GM18508 (cell line): ENCODE measurements around the gene LTB.
"Not testable (repeated sequence)": the region's sequence is repeated elsewhere in the genome, so short reads cannot be mapped to it uniquely, and the experiment has no call there.

Source experiments
- ATAC-seq: cut with Tn5 transposase; IDR thresholded peaks from one replicate; pipeline ENCODE4 v1.9.1; 2021; ENCODE audit warnings: moderate number of reproducible peaks; ENCODE audit not compliant: insufficient read depth, unreplicated experiment

LTB gene

GRCh38 chr6:31556307-31556706 lies 25.9 kb downstream of the LTB start:
- ATAC-seq, result no peak

DNA sequence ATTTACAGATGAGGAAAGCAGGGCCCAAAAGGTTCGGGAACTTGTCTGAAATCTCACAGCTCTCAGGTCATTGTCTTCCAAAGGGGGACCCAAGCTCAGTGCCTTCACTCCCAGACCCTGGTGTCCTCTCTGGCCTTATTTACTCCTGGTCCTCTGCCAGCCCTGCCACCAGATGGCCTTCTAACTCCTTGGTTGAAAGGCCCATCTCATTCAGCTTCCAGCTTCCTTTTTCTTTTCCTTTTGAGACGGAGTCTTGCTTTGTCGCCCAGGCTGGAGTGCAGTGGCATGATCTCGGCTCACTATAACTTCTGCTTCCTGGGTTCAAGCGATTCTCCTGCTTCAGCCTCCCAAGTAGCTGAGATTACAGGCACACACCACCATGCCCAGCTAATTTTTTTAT lies 30.9 kb downstream of the LTB start:
- ATAC-seq, result not testable (repeated sequence)

- no peak for ATAC-seq
Observed at GRCh38 chr6:31548544-31548873, 33.7 kb downstream of the LTB start.

GRCh38 chr6:31547727-31548543 lies 34.3 kb downstream of the LTB start:
- no peak for ATAC-seq

DNA sequence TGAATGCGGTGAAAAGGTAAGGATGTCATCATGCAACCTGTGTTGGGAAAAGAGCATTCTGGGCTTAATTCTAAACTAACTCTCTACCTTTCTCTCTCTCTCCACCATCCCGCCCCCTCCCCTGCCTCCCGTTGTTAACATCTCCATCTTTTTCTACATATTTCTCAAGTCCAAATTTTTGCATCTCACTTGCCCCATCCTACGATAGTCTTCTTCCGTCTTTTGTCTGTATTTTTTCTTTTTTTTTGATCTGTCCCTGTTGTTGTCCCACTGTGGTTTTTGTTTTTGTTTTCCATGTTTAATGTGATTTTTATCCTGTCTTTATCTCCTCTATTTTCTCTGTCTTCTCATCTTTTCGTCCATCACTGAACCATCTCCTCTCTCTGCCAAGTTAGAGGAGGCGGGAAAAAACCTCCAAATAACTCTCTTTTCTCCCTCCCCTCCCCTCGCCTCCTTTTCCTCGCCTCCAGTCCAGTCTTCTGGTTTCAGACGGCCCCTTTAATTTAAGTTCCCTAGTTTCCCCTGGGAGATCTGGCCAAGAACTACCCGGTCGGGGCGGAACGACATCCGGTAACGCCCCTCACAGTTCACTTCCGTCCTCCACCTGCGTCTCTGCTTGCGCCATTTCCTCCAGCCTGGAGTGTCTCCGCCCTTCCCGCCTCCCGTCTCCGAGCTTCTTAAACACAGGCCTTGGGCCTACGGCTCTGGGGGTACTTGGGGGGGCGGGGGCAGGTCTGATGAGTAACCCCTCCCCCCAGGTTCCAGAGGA lies 35.1 kb downstream of the LTB start, which contains the start of gene NFKBIL1:
Gene NFKBIL1 (plus strand): TSS at position 651 of the 769 bp plus-strand sequence. CDS start 87 bp downstream, at position 738.
- no peak for ATAC-seq

DNA sequence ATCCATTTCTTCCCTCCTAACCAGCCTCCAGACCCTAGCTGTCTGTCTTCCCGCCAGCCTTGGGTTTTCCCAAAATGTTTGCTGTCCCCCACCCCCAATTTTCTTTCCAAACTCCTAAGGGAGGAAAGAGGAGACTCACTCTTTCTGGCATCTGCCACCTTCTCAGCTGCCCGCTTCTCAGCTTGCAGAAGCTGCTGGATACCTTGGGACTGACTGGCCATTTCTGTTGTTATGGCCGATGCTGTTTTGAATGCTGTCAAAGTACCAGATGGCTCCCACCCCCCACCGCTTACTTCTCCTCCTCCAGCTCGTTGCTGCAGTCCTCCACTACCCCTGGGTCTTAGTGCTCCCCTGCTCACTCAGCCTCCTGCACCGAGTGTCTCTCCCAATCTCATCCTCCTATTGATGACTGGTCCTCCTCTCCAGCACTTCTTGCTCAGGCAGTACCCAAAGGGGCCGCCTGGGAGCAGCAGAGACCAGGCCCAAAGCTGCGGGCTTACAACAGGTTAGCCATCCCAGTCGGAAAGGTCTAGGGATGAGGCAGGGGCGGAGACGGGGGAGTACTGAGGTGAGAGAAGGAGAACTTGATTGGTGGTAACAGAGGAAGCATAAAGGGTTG lies 35.8 kb downstream of the LTB start, which contains the start of gene ATP6V1G2:
Gene ATP6V1G2 (minus strand): TSS at position 270 of the 619 bp plus-strand sequence. CDS start 49 bp downstream, at position 221.
- peak; percentile 26 for ATAC-seq

- ATAC-seq, result no peak
Observed at GRCh38 chr6:31545291-31545690, 36.9 kb downstream of the LTB start.

DNA sequence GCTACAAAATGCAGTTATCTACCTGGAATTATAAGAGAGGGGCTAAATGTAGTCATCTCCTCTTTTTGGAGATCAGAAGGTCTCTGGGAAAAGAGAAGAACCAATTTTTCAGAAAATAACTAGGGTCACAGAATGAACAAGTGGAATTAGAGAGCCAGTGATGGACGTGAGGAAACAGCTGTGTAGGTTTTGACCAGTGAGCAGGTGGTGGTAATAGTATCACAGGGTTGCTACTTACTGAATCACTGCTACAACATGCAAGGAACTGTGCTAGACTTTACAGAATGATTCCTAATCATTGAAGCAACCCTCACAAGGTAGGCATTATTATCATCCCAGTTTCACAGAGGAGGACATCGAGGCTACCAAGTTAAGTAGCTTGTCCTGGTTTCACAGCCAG lies 37.5 kb downstream of the LTB start:
- no peak for ATAC-seq

- no peak for ATAC-seq
Observed at GRCh38 chr6:31543639-31544038, 38.6 kb downstream of the LTB start.

DNA sequence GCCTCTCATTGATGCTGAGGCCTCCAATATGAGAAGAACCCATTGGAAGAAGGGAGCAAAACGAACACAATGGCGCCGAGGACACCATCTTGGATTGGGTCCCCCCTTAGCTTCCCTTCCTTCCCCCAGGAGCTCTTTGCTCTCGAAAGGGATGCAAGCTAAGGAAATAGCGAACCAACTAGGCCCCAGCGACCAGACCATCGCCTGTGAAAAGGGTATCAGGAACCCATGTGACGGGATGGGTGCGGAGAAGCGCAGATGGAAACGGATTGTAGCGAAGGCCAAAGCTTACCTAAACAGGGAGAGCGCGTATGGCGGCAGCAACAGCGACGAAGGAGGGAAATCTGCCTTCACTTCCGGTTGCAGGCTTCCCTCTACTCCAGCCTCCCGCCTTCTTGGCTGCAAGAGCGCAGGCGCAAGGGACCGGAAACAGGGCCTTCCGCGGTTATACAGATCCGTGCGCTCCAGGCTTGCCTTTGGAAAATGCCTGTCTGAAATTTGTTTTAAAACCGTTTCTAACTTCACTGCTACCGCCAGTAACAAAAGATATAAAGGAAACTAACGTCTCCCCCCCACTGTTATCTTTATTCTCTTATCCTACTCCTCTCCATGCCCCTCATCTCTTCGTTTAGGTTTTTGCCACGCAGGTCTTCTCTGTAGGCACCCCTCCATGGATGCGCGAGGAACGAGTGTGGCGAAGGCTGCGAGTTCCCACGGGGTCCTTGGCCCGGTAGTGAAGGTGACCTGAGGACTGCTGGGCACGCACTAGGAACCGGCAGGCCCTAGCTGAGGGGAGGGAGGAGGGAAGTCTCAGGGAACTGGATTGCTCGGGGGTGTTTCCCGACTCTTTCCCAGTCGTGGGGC lies 40.3 kb downstream of the LTB start, which contains the start of gene DDX39B:
Gene DDX39B (minus strand): TSS at position 346 of the 864 bp plus-strand sequence. CDS start 1,471 bp downstream, outside the sequence.
- peak; percentile 41 for ATAC-seq

DNA sequence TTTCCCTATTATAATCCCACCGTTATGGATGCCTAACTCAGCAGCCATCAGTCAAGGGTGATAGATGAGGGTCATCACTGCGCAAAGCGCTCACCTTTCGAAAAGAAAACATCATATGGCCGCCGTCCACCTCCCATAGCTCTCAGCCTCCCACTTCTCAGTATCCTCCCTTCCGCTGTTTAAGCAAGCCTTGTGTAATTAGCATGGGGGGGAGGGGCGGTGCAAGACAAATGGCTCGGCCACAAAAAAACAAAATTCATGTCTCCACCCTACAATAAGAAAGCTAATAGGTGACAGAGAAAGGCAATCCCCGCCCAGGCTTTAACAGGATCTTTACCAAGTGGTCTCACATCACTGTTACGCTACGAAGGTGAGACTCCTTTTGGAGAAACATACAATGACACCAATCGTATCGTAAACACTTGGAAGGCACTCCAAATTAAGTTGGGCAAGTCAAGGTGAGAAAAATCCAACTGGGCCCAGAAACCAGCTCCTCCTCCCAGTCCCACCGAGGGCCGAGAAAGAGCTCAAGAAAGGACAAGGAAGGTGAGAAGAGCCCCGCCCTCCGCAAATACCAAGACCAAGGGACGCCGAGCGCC lies 41.1 kb downstream of the LTB start:
- no peak for ATAC-seq

DNA sequence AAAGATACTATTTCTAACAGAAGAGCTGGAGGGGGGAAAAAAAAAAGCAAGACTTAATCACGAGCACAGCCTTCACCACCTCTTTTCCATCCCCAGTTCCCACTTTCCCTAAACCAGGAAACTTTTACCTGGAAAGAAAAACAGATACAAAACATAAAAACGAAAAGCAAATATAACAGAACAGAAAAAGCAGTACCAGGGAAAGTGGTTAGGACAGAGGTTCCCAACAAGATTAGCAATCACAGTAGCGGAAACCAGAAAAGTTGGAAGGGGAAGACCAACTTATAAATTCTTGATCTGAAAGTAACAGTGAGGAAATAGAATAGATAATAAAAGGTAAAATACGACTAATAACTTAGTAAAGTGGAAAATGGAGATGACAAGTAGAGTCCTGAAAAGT lies 41.6 kb downstream of the LTB start:
- ATAC-seq, result no peak

GRCh38 chr6:31538805-31539400 lies 43.3 kb downstream of the LTB start:
- no peak for ATAC-seq

DNA sequence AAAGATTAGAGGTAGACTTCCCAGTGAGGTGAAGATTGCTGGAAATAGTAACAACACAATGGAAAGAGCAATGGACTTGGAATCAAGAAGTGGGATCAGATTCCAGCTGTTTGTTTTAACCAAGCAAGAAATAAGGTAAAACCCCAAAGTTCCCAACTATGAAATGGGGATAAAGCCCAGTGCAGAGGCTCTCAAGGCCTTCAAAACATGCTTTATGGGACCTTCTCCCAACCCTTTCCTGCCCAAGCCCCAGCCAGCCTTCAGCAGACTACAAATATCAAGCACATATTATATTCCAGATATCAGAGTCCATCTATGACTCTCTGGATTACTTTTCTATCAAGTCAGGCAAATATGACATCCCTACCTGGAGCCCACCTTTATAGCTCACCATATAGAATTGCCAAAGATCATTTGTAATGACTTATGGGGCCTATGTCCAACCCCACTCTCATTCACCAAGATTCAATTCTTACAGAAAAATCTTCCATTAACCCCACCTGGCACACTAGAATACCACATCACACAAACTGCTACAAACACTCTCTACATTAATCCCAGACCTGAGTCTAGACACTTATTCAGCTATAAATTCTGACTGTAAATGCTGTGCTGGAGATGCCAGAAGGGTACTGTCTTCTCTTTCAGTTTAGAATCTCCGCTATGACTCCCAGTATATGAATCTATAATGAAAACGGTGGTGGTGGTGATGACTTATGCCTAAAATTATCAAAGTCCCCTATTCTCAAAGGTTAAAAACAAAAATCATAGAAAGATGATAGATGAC lies 46.5 kb downstream of the LTB start:
- no peak for ATAC-seq

GRCh38 chr6:31534521-31535040 lies 47.6 kb downstream of the LTB start:
- ATAC-seq, result no peak

DNA sequence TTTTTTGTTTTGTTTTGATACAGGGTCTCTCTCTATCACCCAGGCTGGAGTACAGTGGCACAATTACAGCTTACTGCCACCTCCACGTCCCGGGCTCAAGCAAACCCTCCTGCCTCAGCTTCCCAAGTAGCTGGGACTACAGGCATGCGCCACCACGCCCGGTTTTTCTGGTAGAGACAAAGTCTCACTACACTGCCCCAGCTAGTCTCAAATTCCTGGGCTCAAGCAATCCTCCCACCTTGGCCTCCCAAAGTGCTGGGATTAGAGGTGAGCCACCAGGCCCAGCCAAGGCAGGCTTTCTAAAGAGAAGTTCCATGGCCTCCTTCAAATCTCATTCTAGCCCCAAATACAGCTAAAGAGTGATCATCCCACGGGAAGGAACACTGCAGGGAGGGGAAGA lies 48.2 kb downstream of the LTB start:
- ATAC-seq, result no peak

GRCh38 chr6:31533455-31533841 lies 48.8 kb downstream of the LTB start:
- ATAC-seq, result no peak
